22Rv1 (cell line): ENCODE data around the gene ZNF821.

Experiments used
- CTCF ChIP-seq: fragments of 450-650 bp; IDR thresholded peaks from 2 replicates; pipeline ENCODE4 v1.5.1; 2017; ENCODE audit warnings: mild to moderate bottlenecking
- ZFX ChIP-seq: fragments of 450-650 bp; IDR thresholded peaks from 2 replicates; pipeline ENCODE4 v1.6.1; 2017; ENCODE audit warnings: antibody characterized with exemption, borderline replicate concordance

DNA sequence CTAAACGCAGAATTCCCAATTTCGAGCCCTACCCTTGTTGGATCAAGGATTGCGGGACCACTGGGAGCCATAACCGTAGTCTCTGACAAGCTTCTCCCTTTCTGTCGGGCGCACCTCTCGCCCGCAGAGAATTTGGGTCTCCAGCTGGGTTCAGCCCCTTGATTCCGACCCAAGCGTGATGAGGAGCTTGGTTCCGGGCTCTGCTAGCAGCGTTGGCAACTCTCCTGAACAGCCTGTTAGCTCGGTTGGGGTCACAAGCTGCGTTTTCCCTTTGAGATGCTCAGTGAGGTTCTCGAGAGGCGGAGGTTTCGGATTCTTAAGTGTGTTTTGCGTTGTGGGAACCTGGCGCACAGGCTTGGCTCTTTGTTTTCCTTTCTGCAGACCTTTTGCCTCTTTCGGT is 37.6 kb downstream of the ZNF821 start:
- TF ChIP-seq CTCF, result no peak
- no peak for TF ChIP-seq ZFX
